Activated T-cell treated with anti-CD3 and anti-CD28 coated beads, Interleukin-2, amount 50 U/mL, for 72 hours (primary cell): Measurements from ENCODE around the gene APOBR. TPM values are rescaled to one million over a fixed set of nuclear protein-coding genes. Genes with fewer than 3 reads are reported as not detected.
"Not testable (repeated sequence)": the region's sequence is repeated elsewhere in the genome, so short reads cannot be mapped to it uniquely, and the experiment has no call there.

Experiments used
- ATAC-seq, 2 donors: fragments of 150-1000 bp; cut with Tn5 transposase; replicated peaks in 1 of 2; 2 replicates each; pipeline ENCODE4 v1.10.0; 2021; ENCODE audit warnings: moderate library complexity in 2 of 2, mild to moderate bottlenecking in 1 of 2
- DNase-seq, 2 donors: peaks; one replicate each; pipeline ENCODE4 v3.0.0; 2021 to 2022; ENCODE audit warnings: mixed read lengths in 1 of 2
- H3K27ac Mint-ChIP-seq: one replicate; pipeline ENCODE4 v1.8.0; 2022; ENCODE audit warnings: mild to moderate bottlenecking, moderate library complexity, mixed read lengths
- H3K27me3 Mint-ChIP-seq: one replicate; pipeline ENCODE4 v1.8.0; 2022; ENCODE audit warnings: low read depth, mixed read lengths
- H3K36me3 Mint-ChIP-seq, 2 donors: one replicate each; pipeline ENCODE4 v1.8.0; 2022; ENCODE audit warnings: mixed read lengths in 2 of 2, mild to moderate bottlenecking in 1 of 2; ENCODE audit not compliant: insufficient read depth in 2 of 2
- H3K4me1 Mint-ChIP-seq: one replicate; pipeline ENCODE4 v1.8.0; 2022; ENCODE audit warnings: low read depth, mixed read lengths
- H3K4me3 Mint-ChIP-seq, 2 donors: one replicate each; pipeline ENCODE4 v1.8.0; 2022; ENCODE audit warnings: mild to moderate bottlenecking in 2 of 2, mixed read lengths in 2 of 2, moderate library complexity in 2 of 2
- H3K9me3 Mint-ChIP-seq, 2 donors: one replicate each; pipeline ENCODE4 v1.8.0; 2022; ENCODE audit warnings: mixed read lengths in 2 of 2
- total RNA-seq, 2 donors: library from RNA; stranded (reverse); gene quantifications; one replicate each; pipeline ENCODE4 v1.2.3, GENCODE V29; 2022

Gene APOBR
- total RNA-seq, 2 donors from 2014 or later, result 2.7 to 3.2 TPM

DNA sequence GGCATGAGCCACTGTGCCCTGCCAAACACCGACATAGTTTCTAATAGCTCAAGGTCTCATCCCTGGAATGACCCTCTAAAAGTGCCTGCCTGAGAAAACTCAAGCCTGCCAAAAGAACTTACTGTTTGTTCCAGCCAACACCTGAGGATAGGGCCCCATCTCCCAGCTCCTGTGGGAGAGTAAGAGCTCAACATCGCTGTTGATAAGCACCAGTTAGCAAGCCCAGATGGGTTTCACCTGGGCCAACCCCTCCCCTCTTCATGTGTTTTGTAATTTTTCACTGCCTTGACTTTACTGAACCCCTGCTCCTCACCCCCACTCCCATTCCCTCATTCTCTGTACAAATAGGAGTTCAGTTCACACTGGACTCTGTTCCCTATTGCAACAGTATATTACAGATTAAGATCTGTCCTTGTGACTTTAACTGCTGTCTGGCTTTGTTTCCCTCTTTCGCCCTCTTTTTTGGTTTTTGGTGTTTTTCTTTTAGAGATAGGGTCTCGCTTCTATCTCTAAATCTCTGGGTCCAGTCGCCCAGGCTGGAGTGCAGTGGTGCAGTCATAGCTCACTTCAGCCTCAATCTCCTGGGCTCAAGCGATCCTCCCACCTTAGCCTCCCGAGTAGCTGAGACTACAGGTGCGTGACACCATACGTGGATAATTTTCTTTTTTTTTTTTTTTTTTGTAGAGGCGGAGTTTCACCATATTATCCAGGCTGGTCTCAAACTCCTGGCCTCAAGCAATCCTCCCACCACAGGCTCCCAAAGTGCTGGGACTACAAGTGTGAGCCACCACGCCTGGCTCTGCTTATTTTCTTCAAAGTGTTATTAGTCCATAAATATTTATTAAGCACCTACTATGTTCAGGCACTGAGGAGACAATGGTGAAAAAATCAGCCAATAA is 32.0 kb downstream of the APOBR start:
- Mint-ChIP-seq H3K36me3 (no peaks in the 10 kb centered on the region), H3K4me3 (no peak overlapping the region), H3K9me3 (no peaks in the 10 kb centered on the region), H3K4me1 (peaks cover 7% of the 10 kb centered on the region), H3K27ac (no peak overlapping the region), H3K27me3 (no peaks in the 10 kb centered on the region)
- DNase-seq (no peak), ATAC-seq (no peak)

DNA sequence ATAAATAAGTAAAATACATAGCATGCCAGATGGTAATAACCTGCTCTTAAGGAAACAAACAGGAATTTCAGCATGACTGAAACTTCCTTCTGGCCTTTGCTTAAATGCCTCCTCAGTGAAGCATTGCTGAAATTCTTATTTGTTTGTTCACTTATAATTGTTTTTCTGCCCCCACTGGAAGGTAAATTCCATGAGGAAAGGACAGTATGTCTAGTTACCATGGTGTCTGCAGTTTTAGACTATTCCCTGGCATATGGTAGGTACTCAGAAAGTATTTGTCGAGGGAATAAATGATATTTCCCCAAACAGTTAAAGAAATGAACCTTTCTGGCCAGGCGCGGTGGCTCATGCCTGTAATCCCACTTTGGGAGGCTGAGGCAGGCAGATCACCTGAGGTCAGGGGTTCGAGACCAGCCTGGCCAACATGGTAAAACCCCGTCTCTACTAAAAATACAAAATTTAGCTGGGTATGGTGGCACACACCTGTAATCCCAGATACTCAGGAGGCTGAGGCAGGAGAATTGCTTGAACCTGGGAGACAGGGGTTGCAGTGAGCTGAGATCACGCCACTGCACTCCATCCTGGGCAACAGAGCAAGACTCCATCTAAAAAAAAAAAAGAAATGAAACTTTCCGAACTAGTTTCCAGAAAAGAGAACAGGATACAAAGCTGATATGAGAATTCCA is 32.8 kb downstream of the APOBR start:
- not testable (repeated sequence) for H3K4me3 Mint-ChIP-seq, H3K27me3 Mint-ChIP-seq, DNase-seq, H3K36me3 Mint-ChIP-seq, H3K27ac Mint-ChIP-seq, ATAC-seq, H3K9me3 Mint-ChIP-seq
- peaks cover 13% of the 10 kb centered on the region for H3K4me1 Mint-ChIP-seq

DNA sequence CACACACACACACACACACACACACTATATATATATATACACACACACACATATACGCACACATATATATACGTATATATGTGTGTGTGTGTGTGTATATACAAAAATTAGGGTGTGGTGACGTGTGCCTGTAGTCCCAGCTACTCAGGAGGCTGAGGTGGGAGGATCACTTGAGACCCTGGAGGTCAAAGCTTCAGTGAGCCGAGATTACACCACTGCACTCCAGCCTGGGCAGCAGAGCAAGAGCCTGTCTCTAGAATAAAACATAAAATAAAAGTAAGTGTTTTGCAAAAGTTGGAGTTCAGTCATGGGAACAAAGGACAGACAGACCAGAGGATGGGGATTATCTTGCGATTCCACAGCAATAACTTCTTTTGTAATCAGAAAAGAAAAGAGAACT is 33.5 kb downstream of the APOBR start:
- Mint-ChIP-seq H3K36me3 (no peaks in the 10 kb centered on the region), H3K4me1 (peaks cover 14% of the 10 kb centered on the region), H3K4me3 (no peak overlapping the region), H3K9me3 (no peaks in the 10 kb centered on the region), H3K27ac (no peak overlapping the region), H3K27me3 (no peaks in the 10 kb centered on the region)
- ATAC-seq (no peak), DNase-seq (no peak)

DNA sequence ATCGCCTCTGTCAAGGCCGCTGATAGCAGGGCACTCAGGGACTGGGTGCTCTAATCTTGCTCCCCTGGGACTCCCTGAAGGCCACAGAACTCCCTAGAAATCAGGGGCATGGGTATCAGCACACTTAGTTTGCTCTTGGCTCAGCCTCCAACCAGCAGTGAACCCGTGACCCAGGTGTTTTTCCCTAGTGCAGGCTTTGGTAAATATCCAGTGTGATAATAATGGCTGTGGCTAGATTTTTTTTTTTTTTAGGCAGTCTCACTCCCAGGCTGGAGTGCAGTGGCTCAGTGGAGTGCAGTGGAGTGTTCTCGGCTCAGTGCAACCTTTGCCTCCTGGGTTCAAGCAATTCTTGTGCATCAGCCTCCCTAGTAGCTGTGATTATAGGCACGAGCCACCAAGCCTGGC is 34.0 kb downstream of the APOBR start:
- H3K27me3 Mint-ChIP-seq, result no peaks in the 10 kb centered on the region
- no peak overlapping the region for H3K4me3 Mint-ChIP-seq
- H3K9me3 Mint-ChIP-seq, result no peaks in the 10 kb centered on the region
- peaks cover 14% of the 10 kb centered on the region for H3K4me1 Mint-ChIP-seq
- DNase-seq, result no peak
- no peak for ATAC-seq
- no peaks in the 10 kb centered on the region for H3K36me3 Mint-ChIP-seq
- H3K27ac Mint-ChIP-seq, result no peak overlapping the region

DNA sequence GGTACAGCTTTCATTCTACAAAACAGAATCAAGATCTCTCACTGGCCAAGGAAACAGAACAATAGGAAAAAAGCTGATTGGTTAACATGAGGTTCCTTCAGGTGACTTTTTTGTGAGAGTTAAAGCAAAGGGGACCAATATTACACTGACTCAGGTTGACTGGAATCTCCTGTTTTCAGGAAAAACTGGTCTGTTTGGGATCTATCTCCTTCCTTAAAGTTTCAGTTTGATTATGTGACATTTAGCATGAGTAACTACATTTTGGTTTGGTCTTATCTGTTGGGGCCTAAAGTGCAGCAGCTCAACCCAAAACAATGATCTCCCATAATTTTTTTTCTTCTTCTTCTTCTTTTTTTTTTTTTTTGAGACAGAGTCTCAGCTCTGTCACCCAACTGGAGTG is 34.7 kb downstream of the APOBR start:
- Mint-ChIP-seq H3K9me3 (no peaks in the 10 kb centered on the region), H3K27me3 (no peaks in the 10 kb centered on the region), H3K4me1 (peaks cover 15% of the 10 kb centered on the region), H3K27ac (no peak overlapping the region), H3K4me3 (no peak overlapping the region), H3K36me3 (no peaks in the 10 kb centered on the region)
- no peak for DNase-seq
- no peak for ATAC-seq

DNA sequence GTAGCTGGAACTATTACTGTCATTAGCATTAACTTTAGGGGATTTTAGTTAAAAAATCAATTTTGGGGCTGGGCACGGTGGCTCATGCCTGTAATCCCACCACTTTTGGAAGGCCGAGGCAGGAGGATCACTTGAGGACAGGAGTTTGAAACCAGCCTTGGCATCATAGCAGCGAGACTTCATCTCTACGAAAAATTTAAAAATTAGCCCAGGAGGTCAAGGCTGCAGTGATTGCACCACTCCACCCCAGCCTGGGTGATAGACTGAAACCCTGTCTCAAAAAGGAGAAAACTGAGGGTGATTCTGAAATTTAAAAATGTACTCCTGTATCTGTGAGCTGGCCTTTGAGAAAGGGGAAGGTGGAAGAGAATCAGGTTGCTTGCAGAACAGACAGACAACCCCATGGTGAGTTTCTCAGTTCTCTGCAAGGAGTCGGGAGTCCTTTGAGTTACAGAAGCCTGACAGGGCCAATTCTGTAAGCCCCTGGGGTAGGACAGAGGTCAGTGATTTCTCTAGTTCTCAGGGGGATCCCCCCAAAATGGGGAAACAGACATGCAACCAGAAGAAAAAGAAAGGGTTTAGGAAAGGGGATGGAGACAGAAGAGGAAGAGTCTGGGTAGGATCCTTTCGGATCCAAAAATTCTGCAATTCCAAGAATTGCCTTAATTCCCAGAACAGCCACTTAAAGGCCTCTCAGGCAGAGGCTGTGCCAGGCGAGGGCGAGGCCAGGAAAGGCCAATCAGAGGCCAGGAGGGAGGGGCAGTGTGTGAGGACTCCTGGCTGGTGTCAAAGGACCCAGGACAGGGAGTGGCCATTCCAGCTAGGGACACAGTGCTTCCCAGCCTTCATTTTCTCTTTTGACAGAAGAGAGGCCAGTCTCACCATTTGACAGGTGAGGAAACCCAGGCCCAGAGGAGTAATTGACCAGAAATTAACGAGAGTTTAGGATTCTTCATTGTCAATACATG is 37.6 kb downstream of the APOBR start:
- no peak for ATAC-seq

DNA sequence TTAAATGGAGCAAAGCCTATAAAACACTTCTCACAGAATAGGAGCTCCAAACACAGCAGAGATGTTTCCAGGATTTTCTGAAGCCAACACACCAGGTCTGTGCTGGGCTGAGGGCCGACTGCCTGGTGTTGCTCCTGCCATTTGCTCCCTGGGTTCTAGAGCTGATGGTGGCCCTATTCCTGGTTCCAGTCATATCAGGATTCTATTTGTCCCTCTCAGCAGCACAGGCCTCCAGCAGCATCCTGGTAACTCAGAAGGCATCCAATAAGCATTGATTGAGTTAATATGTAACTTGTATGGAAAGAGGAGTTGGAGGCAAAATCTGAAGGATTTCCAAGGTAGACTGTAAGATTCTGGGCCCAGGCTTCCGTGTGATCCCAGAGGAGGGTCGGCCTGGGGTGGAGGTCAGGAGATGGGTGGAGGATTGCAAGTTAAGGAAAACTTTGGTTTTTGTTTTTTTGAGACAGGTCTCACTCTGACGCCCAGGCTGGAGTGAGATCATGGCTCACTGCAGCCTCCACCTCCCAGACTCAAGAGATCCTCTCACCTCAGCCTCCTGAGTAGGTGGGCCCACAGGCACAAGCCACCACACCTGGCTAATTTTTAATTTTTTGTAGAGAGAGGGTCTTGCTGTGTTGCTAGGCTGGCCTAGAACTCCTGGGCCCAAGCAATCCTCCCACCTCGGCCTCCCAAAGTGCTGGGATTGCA is 38.7 kb downstream of the APOBR start:
- Mint-ChIP-seq H3K4me1 (peaks cover 25% of the 10 kb centered on the region), H3K4me3 (no peak overlapping the region), H3K9me3 (no peaks in the 10 kb centered on the region)

More for the DNA sequence above, 37.6 kb downstream of the APOBR start:
- H3K4me3 Mint-ChIP-seq, result no peak overlapping the region
- DNase-seq, result no peak
- H3K27ac Mint-ChIP-seq, result no peak overlapping the region
- H3K36me3 Mint-ChIP-seq, result no peaks in the 10 kb centered on the region
- H3K9me3 Mint-ChIP-seq, result no peaks in the 10 kb centered on the region
- peaks cover 25% of the 10 kb centered on the region for H3K4me1 Mint-ChIP-seq
- no peaks in the 10 kb centered on the region for H3K27me3 Mint-ChIP-seq

DNA sequence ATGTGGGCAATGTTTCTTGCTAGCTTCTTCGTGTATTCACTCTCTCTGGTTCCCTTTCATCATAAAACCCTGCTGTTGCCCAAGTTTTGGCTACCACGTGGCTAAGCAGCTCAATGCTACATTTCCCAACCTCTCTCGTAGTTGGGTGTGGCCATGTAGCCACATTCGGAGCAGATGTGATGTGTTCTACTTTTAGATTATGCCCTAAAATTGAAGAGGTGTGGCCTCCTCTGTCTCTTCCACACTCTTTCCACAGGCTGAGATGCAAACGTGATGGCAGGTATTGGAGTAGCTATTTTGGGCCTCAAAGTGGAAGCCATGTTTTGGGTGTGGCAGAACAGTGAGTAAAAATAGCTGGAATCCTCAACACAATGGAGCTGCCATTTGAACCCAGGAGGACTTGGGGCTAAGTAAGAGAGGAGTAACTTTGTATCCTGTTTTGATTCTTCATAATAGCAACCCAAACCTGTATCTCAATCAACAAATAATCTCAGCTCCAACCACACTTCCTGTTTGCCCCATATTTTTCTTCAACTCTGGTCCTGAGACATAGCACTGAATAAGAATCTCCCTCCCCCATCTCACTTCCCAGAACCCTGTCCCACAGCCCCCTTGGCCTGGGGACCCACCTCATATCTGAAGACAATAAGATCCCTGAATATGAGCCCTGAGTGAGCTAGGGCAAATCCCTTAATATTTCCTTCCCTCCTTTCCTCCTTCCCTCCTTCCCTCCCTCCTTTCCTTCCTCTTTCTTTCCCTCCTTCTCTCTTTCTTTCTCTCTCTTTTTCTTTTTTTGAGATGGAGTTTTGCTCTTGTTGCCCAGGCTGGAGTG is 40.3 kb downstream of the APOBR start:
- Mint-ChIP-seq H3K4me3 (no peak overlapping the region), H3K4me1 (peaks cover 25% of the 10 kb centered on the region)
- no peak for ATAC-seq

More for the DNA sequence above, 38.7 kb downstream of the APOBR start:
- Mint-ChIP-seq H3K36me3 (no peaks in the 10 kb centered on the region), H3K27me3 (no peaks in the 10 kb centered on the region), H3K27ac (no peak overlapping the region)
- ATAC-seq (no peak), DNase-seq (no peak)

DNA sequence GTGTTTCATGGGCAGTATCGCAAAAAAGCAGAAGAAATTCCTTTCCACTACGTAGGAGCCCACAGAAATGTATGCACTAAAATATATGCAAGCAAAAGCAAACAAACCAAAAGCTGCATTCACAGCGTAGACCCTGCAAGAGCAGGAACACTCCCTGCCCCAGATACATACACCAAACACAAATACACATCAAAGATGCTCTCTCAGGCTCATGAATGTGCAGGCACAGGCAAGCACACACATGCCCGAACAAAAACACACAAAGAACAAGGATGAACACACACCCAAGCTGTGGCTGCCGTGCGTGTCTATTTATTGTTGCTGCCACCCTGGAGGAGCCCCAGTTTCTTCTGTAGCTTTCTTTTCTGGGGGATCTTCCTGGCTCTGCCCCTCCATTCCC is 42.6 kb downstream of the APOBR start:
- Mint-ChIP-seq H3K4me3 (no peak overlapping the region), H3K4me1 (peaks cover 21% of the 10 kb centered on the region), H3K27ac (no peak overlapping the region), H3K27me3 (no peaks in the 10 kb centered on the region), H3K36me3 (no peaks in the 10 kb centered on the region), H3K9me3 (no peaks in the 10 kb centered on the region)
- ATAC-seq, result no peak
- no peak for DNase-seq

More for the DNA sequence above, 40.3 kb downstream of the APOBR start:
- Mint-ChIP-seq H3K27ac (peak overlapping the region; percentile 56), H3K27me3 (no peaks in the 10 kb centered on the region), H3K36me3 (no peaks in the 10 kb centered on the region), H3K9me3 (no peaks in the 10 kb centered on the region)
- no peak for DNase-seq

DNA sequence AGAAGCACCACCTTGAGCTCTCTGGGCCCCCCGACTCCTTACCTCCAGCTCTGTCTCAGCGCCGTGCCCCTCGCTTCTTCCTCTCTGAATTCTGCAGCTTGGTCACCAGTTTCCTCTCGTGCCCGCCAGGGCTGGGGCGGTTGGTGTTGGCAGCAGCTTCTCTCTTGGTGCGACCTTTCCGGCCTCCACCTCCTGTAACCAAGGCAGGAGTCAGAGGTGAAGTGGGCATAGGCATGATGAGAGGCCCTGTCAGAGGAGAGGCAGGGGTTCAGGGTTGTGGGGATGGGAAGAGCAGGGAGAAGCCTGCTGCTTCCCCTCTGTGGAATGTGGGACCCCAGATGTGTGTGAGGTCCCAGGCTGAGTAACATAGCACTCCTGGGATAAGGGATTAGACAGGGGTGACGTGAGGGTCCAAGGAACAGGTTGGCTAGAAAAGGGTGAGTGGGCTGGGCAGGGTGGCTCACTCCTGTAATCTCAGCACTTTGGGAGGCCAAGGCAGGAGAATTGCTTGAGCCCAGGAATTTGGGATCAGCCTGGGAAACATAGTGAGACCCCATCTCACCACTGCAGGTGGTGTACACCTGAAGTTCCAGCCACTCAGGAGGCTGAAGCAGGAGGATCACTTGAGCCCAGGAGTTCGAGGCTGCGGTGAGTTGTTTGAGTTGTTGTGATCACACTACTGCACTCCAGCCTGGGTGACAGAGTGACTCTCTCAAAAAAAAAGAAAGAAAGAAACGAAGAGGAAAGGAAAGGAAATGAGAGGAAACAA is 43.7 kb downstream of the APOBR start:
- H3K4me1 Mint-ChIP-seq, result peaks cover 26% of the 10 kb centered on the region
- H3K27ac Mint-ChIP-seq, result peak overlapping the region; percentile 69
- no peak for DNase-seq
- no peaks in the 10 kb centered on the region for H3K36me3 Mint-ChIP-seq
- H3K9me3 Mint-ChIP-seq, result no peaks in the 10 kb centered on the region
- no peak overlapping the region for H3K4me3 Mint-ChIP-seq
- ATAC-seq, result no peak
- no peaks in the 10 kb centered on the region for H3K27me3 Mint-ChIP-seq
